GM18526 (cell line): ENCODE results near the gene USP2.

Experiments used
- POLR2A ChIP-seq: IDR thresholded peaks from 3 replicates; pipeline ENCODE4 v1.6.1; 2011; ENCODE audit not compliant: insufficient read length; ENCODE audit errors: extremely low read depth

USP2 gene

GRCh38 chr11:119335655-119336543 lies 45.6 kb downstream of the USP2 start:
- no peak for TF ChIP-seq POLR2A

GRCh38 chr11:119335091-119335654 lies 46.3 kb downstream of the USP2 start:
- no peak for TF ChIP-seq POLR2A

- peak; percentile 56 for TF ChIP-seq POLR2A
These were observed 47.1 kb downstream of the USP2 start, which contains the start of gene RNF26 for GRCh38 chr11:119334174-119334930. TSS of gene RNF26 (plus strand) at chr11:119334527. CDS start at chr11:119335123, 596 bp downstream.

GRCh38 chr11:119332111-119332765 lies 49.3 kb downstream of the USP2 start:
- no peak for TF ChIP-seq POLR2A

- TF ChIP-seq POLR2A, result no peak
These were observed 51.3 kb downstream of the USP2 start for GRCh38 chr11:119330237-119330636.

GRCh38 chr11:119329320-119329719 lies 52.2 kb downstream of the USP2 start:
- TF ChIP-seq POLR2A, result no peak

- TF ChIP-seq POLR2A, result no peak
These were observed 57.3 kb downstream of the USP2 start for GRCh38 chr11:119324189-119324588.

GRCh38 chr11:119323532-119324033 lies 57.9 kb downstream of the USP2 start:
- no peak for TF ChIP-seq POLR2A

GRCh38 chr11:119322921-119323531 lies 58.5 kb downstream of the USP2 start:
- no peak for TF ChIP-seq POLR2A

- no peak for TF ChIP-seq POLR2A
These were observed 59.1 kb downstream of the USP2 start for GRCh38 chr11:119322360-119322739.

- TF ChIP-seq POLR2A, result peak; percentile 44
These were observed 60.5 kb downstream of the USP2 start for GRCh38 chr11:119320776-119321524.

- no peak for TF ChIP-seq POLR2A
These were observed 61.2 kb downstream of the USP2 start for GRCh38 chr11:119320240-119320775.

- TF ChIP-seq POLR2A, result no peak
These were observed 61.7 kb downstream of the USP2 start for GRCh38 chr11:119319700-119320239.
